ENCODE data around the gene CLEC4A. TPM values are rescaled to one million over a fixed set of nuclear protein-coding genes. Genes with fewer than 3 reads are reported as not detected.
A peak's percentile ranks its signal among the peaks of the same experiment; 100 is the strongest.
"Not testable (repeated sequence)": the region's sequence is repeated elsewhere in the genome, so short reads cannot be mapped to it uniquely, and the experiment has no call there.

The CLEC4A gene
- total RNA-seq, 2 donors from 2014 or later = 3.7 TPM; not detected in 1

DNA sequence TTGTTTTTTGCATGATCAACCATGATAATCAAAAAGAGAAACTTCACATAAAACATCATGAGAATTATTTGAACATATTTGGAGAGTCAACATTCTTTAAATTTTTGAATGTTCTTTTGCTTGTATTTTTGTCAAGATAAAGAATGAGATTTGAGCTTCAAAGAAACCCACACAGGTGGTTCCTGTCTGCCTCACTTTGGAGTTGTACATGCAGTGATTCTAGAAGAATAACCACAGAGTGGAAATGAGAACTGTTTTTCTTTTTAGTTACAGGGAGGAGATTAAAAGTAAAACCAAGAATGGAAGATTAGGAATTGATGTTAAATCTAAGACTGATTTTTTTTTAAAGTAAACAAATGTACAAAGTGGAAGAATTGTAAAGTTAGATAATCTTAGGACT is 31.1 kb downstream of the CLEC4A start:
- Mint-ChIP-seq H3K4me1 (ENCODE audit: low read depth in 2 of 2) (no peaks in the 10 kb centered on the region), H3K27me3 (peaks cover 39 to 59% of the 10 kb centered on the region in 2 donors), H3K27ac (no peak overlapping the region), H3K36me3 (no peaks in the 10 kb centered on the region), H3K9me3 (no peaks in the 10 kb centered on the region), H3K4me3 (no peak overlapping the region)
- no peak for DNase-seq (ENCODE audit: low spot score)
- no peak for ATAC-seq

DNA sequence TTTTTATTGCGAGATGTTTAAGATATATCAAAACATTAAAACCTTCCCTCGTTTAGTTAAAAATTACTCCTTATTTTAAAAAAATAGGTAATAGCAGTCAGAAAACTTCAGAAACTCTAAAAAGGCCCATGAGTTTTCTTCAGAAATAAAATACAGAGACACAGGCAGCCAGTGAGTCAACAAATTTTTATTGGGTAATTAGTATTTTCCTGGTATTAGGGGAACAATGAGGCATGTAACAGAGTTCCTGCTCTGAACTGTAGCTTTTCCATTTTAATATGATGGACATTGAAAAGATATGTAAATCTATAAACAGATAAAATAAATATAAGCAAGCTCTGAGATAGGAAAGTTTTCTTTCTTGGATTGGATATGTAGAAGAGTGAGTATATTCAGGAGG is 33.0 kb downstream of the CLEC4A start:
- no peaks in the 10 kb centered on the region for H3K4me1 Mint-ChIP-seq (ENCODE audit: low read depth in 2 of 2)
- no peak for DNase-seq (ENCODE audit: low spot score)
- no peak for ATAC-seq
- H3K27ac Mint-ChIP-seq = no peak overlapping the region
- H3K36me3 Mint-ChIP-seq = no peaks in the 10 kb centered on the region
- no peaks in the 10 kb centered on the region for H3K9me3 Mint-ChIP-seq
- H3K27me3 Mint-ChIP-seq = peaks cover 35 to 69% of the 10 kb centered on the region in 2 donors
- H3K4me3 Mint-ChIP-seq = no peak overlapping the region

DNA sequence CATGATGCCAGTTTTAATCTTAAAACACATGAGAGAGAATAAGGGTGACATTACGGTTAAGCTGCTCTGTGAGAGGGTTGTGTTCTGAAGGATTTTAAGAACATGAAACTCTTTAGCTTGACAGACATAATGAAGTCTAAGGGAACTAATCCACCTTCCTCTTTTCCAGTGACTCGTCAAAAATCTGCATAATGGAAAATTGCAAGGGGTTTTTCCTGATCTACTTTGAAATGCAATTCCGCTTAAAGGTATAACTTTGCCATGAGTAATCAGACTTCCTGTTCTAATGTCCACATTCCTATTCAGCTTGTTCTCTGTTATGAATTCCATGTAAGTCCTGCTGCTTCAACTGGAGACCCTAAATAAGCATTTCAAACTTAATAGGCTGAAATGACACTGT is 33.4 kb downstream of the CLEC4A start, which contains the start of gene ZNF705A:
ZNF705A (plus strand) TSS at position 171 of the 400 bp plus-strand sequence. CDS start 15,611 bp downstream, outside the sequence.
- H3K36me3 Mint-ChIP-seq = no peaks in the 10 kb centered on the region
- no peaks in the 10 kb centered on the region for H3K9me3 Mint-ChIP-seq
- H3K27me3 Mint-ChIP-seq = peaks cover 32 to 69% of the 10 kb centered on the region in 2 donors
- H3K27ac Mint-ChIP-seq = no peak within 1 kb of the TSS
- H3K4me3 Mint-ChIP-seq = no peak within 1 kb of the TSS
- DNase-seq (ENCODE audit: low spot score) = no peak
- H3K4me1 Mint-ChIP-seq (ENCODE audit: low read depth in 2 of 2) = no peaks in the 10 kb centered on the region
- ATAC-seq = no peak

DNA sequence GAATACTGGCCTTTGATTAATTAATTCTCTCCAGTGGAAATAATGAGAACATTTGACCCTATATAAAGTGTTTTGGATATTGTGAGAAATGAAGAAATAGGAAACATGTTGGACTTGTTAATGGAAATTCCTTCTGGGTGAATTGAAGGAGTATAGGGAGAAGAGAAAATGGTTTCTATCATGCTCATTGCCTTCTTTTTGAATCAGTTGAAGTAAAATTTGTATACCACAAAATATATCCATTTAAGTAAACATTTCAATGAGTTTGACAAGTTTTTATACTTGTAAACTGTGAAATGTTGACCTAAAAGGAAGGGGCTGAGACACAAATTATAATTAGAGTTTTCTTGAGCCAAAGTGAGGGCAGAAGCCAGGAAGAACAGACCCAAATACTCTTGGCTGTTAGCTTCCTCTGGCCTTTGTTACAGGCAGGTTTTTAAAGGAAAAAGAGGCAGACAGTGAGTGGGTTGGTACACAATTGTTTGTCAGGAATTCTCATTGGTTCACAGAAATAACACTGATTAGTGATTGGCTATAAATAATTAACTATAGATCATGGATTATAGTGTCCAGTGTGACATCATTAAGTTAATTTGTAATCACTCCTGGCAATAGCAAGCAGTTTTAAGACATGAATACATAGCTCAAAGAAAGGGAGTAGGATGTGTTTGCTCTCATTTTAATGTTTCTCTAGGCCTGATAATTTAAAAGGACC is 34.2 kb downstream of the CLEC4A start:
- no peaks in the 10 kb centered on the region for H3K9me3 Mint-ChIP-seq
- peaks cover 26 to 63% of the 10 kb centered on the region in 2 donors for H3K27me3 Mint-ChIP-seq
- H3K4me1 Mint-ChIP-seq (ENCODE audit: low read depth in 2 of 2) = no peaks in the 10 kb centered on the region
- no peaks in the 10 kb centered on the region for H3K36me3 Mint-ChIP-seq
- H3K27ac Mint-ChIP-seq = no peak overlapping the region
- DNase-seq (ENCODE audit: low spot score) (no peak), ATAC-seq (no peak)
- H3K4me3 Mint-ChIP-seq = no peak overlapping the region

DNA sequence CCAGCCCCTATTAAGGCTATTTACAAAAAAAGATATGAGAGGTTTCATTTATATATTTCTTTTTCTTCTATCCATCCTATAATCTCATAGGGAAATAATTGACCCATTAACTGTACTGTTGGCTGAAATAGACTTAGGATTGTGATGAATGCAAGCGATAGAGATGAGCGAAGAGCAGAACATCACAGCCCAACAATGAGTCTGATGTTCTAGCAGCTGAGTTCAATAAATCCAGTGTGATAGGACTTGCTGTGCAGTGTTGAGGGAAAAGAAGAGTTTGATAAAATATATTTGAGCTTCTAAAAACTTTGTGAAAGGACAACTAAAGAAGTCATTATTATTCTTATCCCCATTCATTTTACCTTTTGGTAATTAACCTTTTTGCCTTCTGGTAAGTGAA is 49.5 kb downstream of the CLEC4A start:
- H3K9me3 Mint-ChIP-seq; H3K27me3 Mint-ChIP-seq; ATAC-seq; H3K4me3 Mint-ChIP-seq; DNase-seq (ENCODE audit: low spot score); H3K36me3 Mint-ChIP-seq; H3K27ac Mint-ChIP-seq; H3K4me1 Mint-ChIP-seq (ENCODE audit: low read depth in 2 of 2): not testable (repeated sequence)

DNA sequence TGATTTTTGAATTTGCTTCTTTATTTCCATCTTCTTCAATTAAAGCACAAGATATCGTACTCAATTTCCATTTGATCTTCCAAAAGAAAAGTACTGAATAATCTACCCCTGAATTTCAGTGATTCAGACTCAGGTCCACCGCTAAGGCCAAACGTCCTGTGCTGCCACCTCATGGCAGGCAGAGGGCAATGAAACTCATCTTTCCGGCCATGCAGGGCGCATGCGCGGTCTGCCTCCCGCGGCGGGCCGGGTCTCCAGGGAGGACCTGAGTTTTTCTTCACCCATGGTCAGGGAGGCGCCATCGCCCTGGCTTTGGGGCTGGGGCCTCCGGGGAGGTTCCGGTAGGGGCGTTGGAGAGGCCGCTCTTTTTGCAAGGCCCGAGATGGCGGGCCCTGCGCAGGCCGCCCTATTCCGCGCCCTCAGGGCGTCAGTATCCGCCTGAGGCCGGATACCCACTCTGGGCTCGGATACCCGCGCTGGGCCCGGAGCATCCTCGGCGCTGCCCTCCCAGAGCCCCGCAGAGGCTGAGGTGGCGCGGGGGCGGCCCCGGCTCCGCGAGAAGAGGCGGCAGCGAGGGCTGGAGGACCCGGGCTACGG is 56.7 kb downstream of the CLEC4A start:
- H3K27ac Mint-ChIP-seq = peak overlapping the region; percentile 52 to 74
- peak; percentile 77 for DNase-seq (ENCODE audit: low spot score)
- H3K27me3 Mint-ChIP-seq, H3K36me3 Mint-ChIP-seq, H3K9me3 Mint-ChIP-seq: not testable (repeated sequence)
- peaks cover 9 to 12% of the 10 kb centered on the region in 2 donors for H3K4me1 Mint-ChIP-seq (ENCODE audit: low read depth in 2 of 2)
- peak overlapping the region; percentile 76 for H3K4me3 Mint-ChIP-seq
- peak; percentile 89 to 91 for ATAC-seq

DNA sequence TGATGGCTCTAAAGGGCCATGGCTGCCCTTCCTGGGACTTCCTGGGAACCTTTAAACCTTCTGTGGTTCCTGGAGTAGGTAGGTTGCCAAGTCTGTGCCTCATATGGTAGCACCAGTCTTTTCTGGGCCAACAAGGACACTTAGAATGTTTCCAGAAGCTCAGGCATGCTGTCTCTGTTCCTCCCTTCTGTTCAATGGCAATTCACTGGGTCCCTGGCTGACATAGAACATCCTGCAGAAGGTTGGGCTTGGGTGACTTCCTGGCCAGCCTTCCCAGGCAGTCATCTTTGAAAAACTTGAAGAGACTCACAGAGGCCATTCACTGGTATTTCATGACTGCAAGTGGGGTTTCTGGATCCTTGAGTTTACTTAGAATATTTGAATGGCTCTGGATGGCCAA is 57.9 kb downstream of the CLEC4A start:
- not testable (repeated sequence) for H3K9me3 Mint-ChIP-seq; H3K27me3 Mint-ChIP-seq; ATAC-seq; H3K36me3 Mint-ChIP-seq; DNase-seq (ENCODE audit: low spot score)
- Mint-ChIP-seq H3K4me1 (ENCODE audit: low read depth in 2 of 2) (peaks cover 9 to 12% of the 10 kb centered on the region in 2 donors), H3K27ac (peak overlapping the region; percentile 52 to 59), H3K4me3 (peak overlapping the region; percentile 78)

DNA sequence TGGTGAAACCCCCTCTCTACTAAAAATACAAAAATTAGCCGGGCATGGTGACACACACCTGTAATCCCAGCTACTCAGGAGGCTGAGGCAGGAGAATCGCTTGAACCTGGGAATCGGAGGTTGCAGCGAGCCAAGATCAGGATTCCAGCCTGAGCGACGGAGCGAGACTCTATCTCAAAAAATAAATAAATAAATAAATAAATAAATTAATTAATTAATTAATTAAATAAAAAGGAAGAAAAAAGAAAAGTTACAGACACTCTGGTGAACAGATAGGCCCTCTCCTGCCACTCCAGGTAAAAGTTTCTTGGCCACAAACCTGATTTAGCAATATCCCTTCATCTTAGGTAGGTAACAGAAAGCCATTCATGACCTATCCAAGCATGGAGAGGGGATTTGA is 59.5 kb downstream of the CLEC4A start:
- H3K27me3 Mint-ChIP-seq; H3K9me3 Mint-ChIP-seq; ATAC-seq; H3K27ac Mint-ChIP-seq; H3K36me3 Mint-ChIP-seq; H3K4me3 Mint-ChIP-seq; DNase-seq (ENCODE audit: low spot score): not testable (repeated sequence)
- H3K4me1 Mint-ChIP-seq (ENCODE audit: low read depth in 2 of 2) = peaks cover 9 to 12% of the 10 kb centered on the region in 2 donors

DNA sequence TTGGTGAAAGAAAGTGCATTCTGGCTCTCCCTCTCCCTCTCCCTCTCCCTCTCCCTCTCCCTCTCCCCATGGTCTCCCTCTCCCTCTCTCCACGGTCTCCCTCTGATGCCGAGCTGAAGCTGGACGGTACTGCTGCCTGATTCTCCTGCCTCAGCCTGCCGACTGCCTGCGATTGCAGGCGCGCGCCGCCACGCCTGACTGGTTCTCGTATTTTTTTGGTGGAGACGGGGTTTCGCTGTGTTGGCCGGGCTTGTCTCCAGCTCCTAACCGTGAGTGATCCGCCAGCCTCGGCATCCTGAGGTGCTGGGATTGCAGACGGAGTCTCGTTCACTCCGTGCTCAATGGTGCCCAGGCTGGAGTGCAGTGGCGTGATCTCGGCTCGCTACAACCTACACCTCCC is 59.9 kb downstream of the CLEC4A start:
- H3K9me3 Mint-ChIP-seq = not testable (repeated sequence)

DNA sequence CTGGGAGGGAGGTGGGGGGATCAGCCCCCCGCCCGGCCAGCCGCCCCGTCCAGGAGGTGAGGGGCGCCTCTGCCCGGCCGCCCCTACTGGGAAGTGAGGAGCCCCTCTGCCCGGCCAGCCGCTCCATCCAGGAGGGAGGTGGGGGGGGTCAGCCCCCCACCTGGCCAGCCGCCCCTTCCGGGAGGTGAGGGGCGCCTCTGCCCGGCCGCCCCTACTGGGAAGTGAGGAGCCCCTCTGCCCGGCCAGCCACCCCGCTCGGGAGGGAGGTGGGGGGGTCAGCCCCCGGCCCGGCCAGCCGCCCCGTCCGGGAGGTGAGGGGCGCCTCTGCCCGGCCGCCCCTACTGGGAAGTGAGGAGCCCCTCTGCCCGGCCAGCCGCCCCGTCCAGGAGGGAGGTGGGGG is 60.8 kb downstream of the CLEC4A start:
- not testable (repeated sequence) for H3K27me3 Mint-ChIP-seq; H3K36me3 Mint-ChIP-seq; H3K4me3 Mint-ChIP-seq; H3K27ac Mint-ChIP-seq; DNase-seq (ENCODE audit: low spot score); H3K9me3 Mint-ChIP-seq; ATAC-seq
- H3K4me1 Mint-ChIP-seq (ENCODE audit: low read depth in 2 of 2) = peaks cover 9 to 12% of the 10 kb centered on the region in 2 donors

More for the DNA sequence above, 59.9 kb downstream of the CLEC4A start:
- not testable (repeated sequence) for H3K4me3 Mint-ChIP-seq; H3K27ac Mint-ChIP-seq; ATAC-seq; DNase-seq (ENCODE audit: low spot score); H3K27me3 Mint-ChIP-seq; H3K36me3 Mint-ChIP-seq
- H3K4me1 Mint-ChIP-seq (ENCODE audit: low read depth in 2 of 2) = peaks cover 9 to 12% of the 10 kb centered on the region in 2 donors

DNA sequence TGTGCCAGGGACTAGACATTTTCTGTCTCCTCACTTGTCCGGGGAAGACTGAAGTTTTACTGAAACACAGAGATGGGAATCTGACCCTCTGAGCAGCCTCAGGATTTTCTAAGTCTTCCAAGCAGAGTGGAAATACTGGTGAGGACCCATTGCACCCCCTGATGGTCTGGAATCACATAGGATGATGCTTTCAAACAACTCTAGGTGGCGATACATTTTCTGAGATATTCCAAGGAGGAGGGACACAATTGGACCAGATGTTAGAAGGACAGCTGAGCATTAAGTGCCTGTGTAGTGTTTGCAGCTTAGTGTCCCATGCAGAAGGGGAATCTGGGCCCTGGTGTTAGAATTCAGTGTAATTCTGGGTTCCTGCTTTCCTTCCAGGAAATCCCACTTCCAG is 64.7 kb downstream of the CLEC4A start:
- not testable (repeated sequence) for H3K36me3 Mint-ChIP-seq, H3K9me3 Mint-ChIP-seq

More for the DNA sequence above, 64.7 kb downstream of the CLEC4A start:
- not testable (repeated sequence) for H3K4me3 Mint-ChIP-seq; DNase-seq (ENCODE audit: low spot score); H3K27ac Mint-ChIP-seq; ATAC-seq; H3K4me1 Mint-ChIP-seq (ENCODE audit: low read depth in 2 of 2); H3K27me3 Mint-ChIP-seq

Other genes with a start within 250 kb of the CLEC4A start
- 100 to 1,000 TPM; 250 to 356 TPM for gene SLC2A3, start 187.4 kb upstream of the CLEC4A start, total RNA-seq
- gene FOXJ2, start 90.9 kb upstream of the CLEC4A start, total RNA-seq = 10 to 100 TPM; 16.2 to 17.2 TPM
- 1 to 10 TPM; 1.6 to 2.3 TPM for gene C3AR1, start 57.3 kb upstream of the CLEC4A start, total RNA-seq
- 10 to 100 TPM; 33.8 to 42.2 TPM for gene NECAP1, start 41.3 kb upstream of the CLEC4A start, total RNA-seq
- gene ZNF705A, start 33.4 kb downstream of the CLEC4A start, total RNA-seq = not detected
- gene FAM90A1, start 104.0 kb downstream of the CLEC4A start, total RNA-seq = under 1 TPM in 1 of 2 donors, not detected in 1; 0.36 TPM